ENCODE measurements around the gene CABLES1. TPM values are rescaled to one million over a fixed set of nuclear protein-coding genes. Genes with fewer than 3 reads are reported as not detected.

CABLES1 gene
- total RNA-seq, 1 experiment from 2014 or later = 66.4 TPM

- H3K27me3 ChIP-seq (ENCODE audit: control insufficient read depth, insufficient read depth, low read length) = no peaks in the 10 kb centered on the region
- CTCF ChIA-PET = no interaction called here
- no peaks in the 10 kb centered on the region for H3K4me1 ChIP-seq (ENCODE audit: control insufficient read depth, insufficient read depth, low read length)
- no peaks in the 10 kb centered on the region for H3K36me3 ChIP-seq (ENCODE audit: control insufficient read depth, insufficient read depth, low read length)
- in situ Hi-C loops (cut with HindIII; ENCODE audit: low pct_unique_long_range_greater_than_20kb, low sequenced_read_pairs) = no loop called here
- ATAC-seq (no peak), DNase-seq (ENCODE audit: low read depth, low spot score) (no peak)
- BruUV-seq (replicated peaks) = no TSS peak
- POLR2A ChIA-PET = no interaction called here
- no peak for TF ChIP-seq POLR2AphosphoS5 (IDR thresholded peaks at IDR 0.05; ENCODE audit: low read depth, low read length)
- TF ChIP-seq SIN3A (IDR thresholded peaks at IDR 0.05; ENCODE audit: borderline replicate concordance, insufficient read depth, low read depth, low read length) = no peak
- no peak for TF ChIP-seq REST (IDR thresholded peaks at IDR 0.05; ENCODE audit: insufficient read depth in 1 of 2, low read depth in 2 of 2, low read length in 1 of 2)
- TF ChIP-seq TCF7L2 (IDR thresholded peaks at IDR 0.05; ENCODE audit: low read depth, low read length) = no peak
- no peak for TF ChIP-seq CTCF (IDR thresholded peaks at IDR 0.05)
- H3K27ac ChIP-seq (ENCODE audit: low read length) = 0 out of 2 replicates have a peak overlapping the region, but pooled peaks have one; percentile 10
- no peak overlapping the region for H3K4me3 ChIP-seq (ENCODE audit: low read depth in 2 of 2, low read length in 2 of 2)
- intact Hi-C loops (cut with micrococcal nuclease; ENCODE audit: unreplicated experiment) = no loop called here
- no peaks in the 10 kb centered on the region for H3K9me3 ChIP-seq (ENCODE audit: control insufficient read depth, insufficient read depth, low read depth, low read length)
Observed at GRCh38 chr18:23243816-23244215, 108.5 kb downstream of the CABLES1 start.

- no peak overlapping the region for H3K4me3 ChIP-seq (ENCODE audit: low read depth in 2 of 2, low read length in 2 of 2)
- BruUV-seq (replicated peaks) = no TSS peak
- H3K9me3 ChIP-seq (ENCODE audit: control insufficient read depth, insufficient read depth, low read depth, low read length) = no peaks in the 10 kb centered on the region
- ChIA-PET CTCF (no interaction called here), POLR2A (no interaction called here)
- TF ChIP-seq REST (IDR thresholded peaks at IDR 0.05; ENCODE audit: insufficient read depth in 1 of 2, low read depth in 2 of 2, low read length in 1 of 2) (no peak), TCF7L2 (IDR thresholded peaks at IDR 0.05; ENCODE audit: low read depth, low read length) (no peak), CTCF (IDR thresholded peaks at IDR 0.05) (no peak), POLR2AphosphoS5 (IDR thresholded peaks at IDR 0.05; ENCODE audit: low read depth, low read length) (no peak), SIN3A (IDR thresholded peaks at IDR 0.05; ENCODE audit: borderline replicate concordance, insufficient read depth, low read depth, low read length) (no peak)
- in situ Hi-C loops (cut with HindIII; ENCODE audit: low pct_unique_long_range_greater_than_20kb, low sequenced_read_pairs) = no loop called here
- intact Hi-C loops (cut with micrococcal nuclease; ENCODE audit: unreplicated experiment) = no loop called here
- ATAC-seq (no peak), DNase-seq (ENCODE audit: low read depth, low spot score) (no peak)
- 0 out of 2 replicates have a peak overlapping the region, but pooled peaks have one; percentile 10 for H3K27ac ChIP-seq (ENCODE audit: low read length)
- H3K36me3 ChIP-seq (ENCODE audit: control insufficient read depth, insufficient read depth, low read length) = no peaks in the 10 kb centered on the region
- H3K27me3 ChIP-seq (ENCODE audit: control insufficient read depth, insufficient read depth, low read length) = no peaks in the 10 kb centered on the region
- no peaks in the 10 kb centered on the region for H3K4me1 ChIP-seq (ENCODE audit: control insufficient read depth, insufficient read depth, low read length)
Observed at GRCh38 chr18:23244401-23244800, 109.1 kb downstream of the CABLES1 start.

Data from Panc1 (cell line).